Neural cell (in vitro differentiated cells): ENCODE data around the gene AGR2. TPM values are rescaled to one million over a fixed set of nuclear protein-coding genes. Genes with fewer than 3 reads are reported as not detected.

Experiments
- H2AFZ ChIP-seq: fragments of 200-600, 300-800 bp; sonication (generic), shearing (Covaris generic); 2 replicates; pipeline ENCODE4 v1.6.0; 2014; ENCODE audit warnings: low read depth, mild to moderate bottlenecking, antibody characterized with exemption, low read length, moderate library complexity
- H3F3A ChIP-seq: fragments of 200-600 bp; shearing (Covaris generic); 2 replicates; pipeline ENCODE4 v1.6.1; 2016; ENCODE audit warnings: mild to moderate bottlenecking, moderate library complexity, mixed read lengths, antibody characterized with exemption, low read length; ENCODE audit not compliant: insufficient read depth, poor library complexity, severe bottlenecking
- H3K27ac ChIP-seq: fragments of 200-600, 300-800 bp; sonication (generic), shearing (Covaris generic); 2 replicates; pipeline ENCODE4 v1.5.1; 2014; ENCODE audit warnings: mild to moderate bottlenecking, low read length, moderate library complexity
- H3K27me3 ChIP-seq: fragments of 300-800, 200-600 bp; sonication (generic), shearing (Covaris generic); 2 replicates; pipeline ENCODE4 v1.6.0; 2014; ENCODE audit warnings: mild to moderate bottlenecking, low read depth, low read length, moderate library complexity; ENCODE audit not compliant: insufficient read depth
- H3K36me3 ChIP-seq: fragments of 300-800, 200-600 bp; sonication (generic), shearing (Covaris generic); 2 replicates; pipeline ENCODE4 v1.5.1; 2014; ENCODE audit warnings: mild to moderate bottlenecking, antibody characterized with exemption, low read length, moderate library complexity; ENCODE audit not compliant: insufficient read depth
- H3K4me2 ChIP-seq: fragments of 300-800, 200-600 bp; sonication (generic), shearing (Covaris generic); 2 replicates; pipeline ENCODE4 v1.6.0; 2014; ENCODE audit warnings: mild to moderate bottlenecking, low read length
- H3K4me3 ChIP-seq: fragments of 300-800, 200-600 bp; sonication (generic), shearing (Covaris generic); 2 replicates; pipeline ENCODE4 v1.5.1; 2014; ENCODE audit warnings: mild to moderate bottlenecking, low read length, moderate library complexity
- H3K79me2 ChIP-seq: fragments of 200-600 bp; shearing (Covaris generic); replicated peaks from 2 replicates; pipeline ENCODE4 v1.6.0; 2014; ENCODE audit warnings: mild to moderate bottlenecking, low read length, moderate library complexity; ENCODE audit not compliant: insufficient read depth
- H3K9ac ChIP-seq: fragments of 300-800, 200-600 bp; sonication (generic), shearing (Covaris generic); 2 replicates; pipeline ENCODE4 v1.6.1; 2016; ENCODE audit warnings: mild to moderate bottlenecking, low read length, mixed read lengths
- H3K9me2 ChIP-seq: fragments of 200-600 bp; shearing (Covaris generic); 2 replicates; pipeline ENCODE4 v1.6.1; 2016; ENCODE audit warnings: mild to moderate bottlenecking, low read length, mixed read lengths; ENCODE audit not compliant: insufficient read depth
- H3K9me3 ChIP-seq: fragments of 200-600, 300-800 bp; sonication (generic), shearing (Covaris generic); 2 replicates; pipeline ENCODE4 v1.6.1; 2016; ENCODE audit warnings: mild to moderate bottlenecking, mixed run types, low read length, moderate library complexity, mixed read lengths
- H4K20me1 ChIP-seq: fragments of 200-600 bp; shearing (Covaris generic); 2 replicates; pipeline ENCODE4 v1.6.1; 2016; ENCODE audit warnings: mild to moderate bottlenecking, mixed run types; ENCODE audit not compliant: insufficient read depth
- CTCF ChIP-seq: fragments of 450-650 bp; IDR thresholded peaks from 2 replicates; pipeline ENCODE4 v1.5.1; 2014; ENCODE audit warnings: antibody characterized with exemption, mild to moderate bottlenecking, moderate library complexity; ENCODE audit not compliant: poor library complexity, severe bottlenecking
- EP300 ChIP-seq: fragments of 450-650 bp; conservative IDR thresholded peaks from 2 replicates; pipeline ENCODE4 v1.6.1; 2014; ENCODE audit warnings: antibody characterized with exemption, mild to moderate bottlenecking, moderate library complexity; ENCODE audit not compliant: poor library complexity, severe bottlenecking
- EZH2 ChIP-seq: fragments of 200-600, 300-800 bp; shearing (Covaris generic), sonication (generic); IDR thresholded peaks from 2 replicates; pipeline ENCODE4 v1.6.1; 2014; ENCODE audit warnings: antibody characterized with exemption, low read length, borderline replicate concordance, mild to moderate bottlenecking; ENCODE audit not compliant: insufficient read depth, poor library complexity, severe bottlenecking
- MXI1 ChIP-seq: fragments of 450-650 bp; conservative IDR thresholded peaks from 2 replicates; pipeline ENCODE4 v1.6.1; 2014; ENCODE audit warnings: antibody characterized with exemption, mild to moderate bottlenecking; ENCODE audit not compliant: poor library complexity, severe bottlenecking
- POLR2AphosphoS5 ChIP-seq: IDR thresholded peaks from 2 replicates; pipeline ENCODE4 v1.6.1; 2012
- RAD21 ChIP-seq: fragments of 450-650 bp; conservative IDR thresholded peaks from 2 replicates; pipeline ENCODE4 v1.6.1; 2014; ENCODE audit warnings: antibody characterized with exemption, mild to moderate bottlenecking, moderate library complexity
- REST ChIP-seq: IDR thresholded peaks from 2 replicates; pipeline ENCODE4 v1.6.1; 2012; ENCODE audit warnings: borderline replicate concordance
- SMC3 ChIP-seq: fragments of 450-650 bp; conservative IDR thresholded peaks from 2 replicates; pipeline ENCODE4 v1.6.1; 2014; ENCODE audit warnings: antibody characterized with exemption, mild to moderate bottlenecking, moderate library complexity; ENCODE audit not compliant: poor library complexity
- TAF1 ChIP-seq: IDR thresholded peaks from 2 replicates; pipeline ENCODE4 v1.6.1; 2012; ENCODE audit warnings: low read depth
- polyA plus RNA-seq: library from polyadenylated mRNA; depleted of rRNA; stranded (reverse); fragments of >200 nt; gene quantifications from 2 replicates; pipeline ENCODE4 v1.2.3, GENCODE V29; 2014

Gene AGR2
- polyA plus RNA-seq, 1 donor from 2014 or later: not detected

GRCh38 chr7:16840094-16840493 is 35.3 kb upstream of the AGR2 start:
- H3K79me2 ChIP-seq: no peaks in the 10 kb centered on the region
- H3K27me3 ChIP-seq: no peaks in the 10 kb centered on the region
- H3K27ac ChIP-seq: no peak overlapping the region
- no peak overlapping the region for H3K4me3 ChIP-seq
- no peak overlapping the region for H3K4me2 ChIP-seq
- no peak overlapping the region for H2AFZ ChIP-seq
- no peak overlapping the region for H3K9ac ChIP-seq
- H3K9me3 ChIP-seq: no peaks in the 10 kb centered on the region
- no peaks in the 10 kb centered on the region for H4K20me1 ChIP-seq
- no peaks in the 10 kb centered on the region for H3F3A ChIP-seq
- no peaks in the 10 kb centered on the region for H3K9me2 ChIP-seq
- no peak for TF ChIP-seq TAF1
- TF ChIP-seq EZH2: no peak
- no peak for TF ChIP-seq CTCF
- no peak for TF ChIP-seq RAD21
- no peak for TF ChIP-seq EP300
- TF ChIP-seq POLR2AphosphoS5: no peak
- no peak for TF ChIP-seq SMC3
- no peak for TF ChIP-seq REST
- no peak for TF ChIP-seq MXI1
- no peaks in the 10 kb centered on the region for H3K36me3 ChIP-seq

GRCh38 chr7:16839646-16840045 is 34.8 kb upstream of the AGR2 start:
- no peaks in the 10 kb centered on the region for H4K20me1 ChIP-seq
- no peaks in the 10 kb centered on the region for H3K79me2 ChIP-seq
- H3K9me2 ChIP-seq: no peaks in the 10 kb centered on the region
- no peak for TF ChIP-seq MXI1
- TF ChIP-seq SMC3: no peak
- TF ChIP-seq EP300: no peak
- no peak for TF ChIP-seq RAD21
- no peak for TF ChIP-seq REST
- no peak for TF ChIP-seq POLR2AphosphoS5
- TF ChIP-seq CTCF: no peak
- no peak for TF ChIP-seq EZH2
- TF ChIP-seq TAF1: no peak
- H3K27me3 ChIP-seq: no peaks in the 10 kb centered on the region
- H3K9me3 ChIP-seq: no peaks in the 10 kb centered on the region
- no peak overlapping the region for H3K9ac ChIP-seq
- no peak overlapping the region for H3K4me3 ChIP-seq
- no peaks in the 10 kb centered on the region for H3K36me3 ChIP-seq
- H3K27ac ChIP-seq: no peak overlapping the region
- no peak overlapping the region for H2AFZ ChIP-seq
- H3F3A ChIP-seq: no peaks in the 10 kb centered on the region
- no peak overlapping the region for H3K4me2 ChIP-seq
